Mammary epithelial cell (primary cell): ENCODE results near the gene TMIGD1.

ENCODE experiments used
- EZH2 ChIP-seq: IDR thresholded peaks from 2 replicates; pipeline ENCODE4 v1.6.1; 2012; ENCODE audit warnings: low read length, inconsistent platforms, borderline replicate concordance
- TF ChIP-seq, protein P1 (sequence below), 2 donors: IDR thresholded peaks in 1 of 2; conservative IDR thresholded peaks in 1 of 2; 2 replicates each; pipeline ENCODE4 v1.5.1; 2011 to 2012; ENCODE audit warnings: inconsistent platforms in 2 of 2, low read length in 2 of 2, mild to moderate bottlenecking in 2 of 2, control low read depth in 1 of 2, low read depth in 1 of 2; ENCODE audit not compliant: insufficient read depth in 1 of 2; ENCODE audit errors: extremely low read depth in 1 of 2

DNA sequence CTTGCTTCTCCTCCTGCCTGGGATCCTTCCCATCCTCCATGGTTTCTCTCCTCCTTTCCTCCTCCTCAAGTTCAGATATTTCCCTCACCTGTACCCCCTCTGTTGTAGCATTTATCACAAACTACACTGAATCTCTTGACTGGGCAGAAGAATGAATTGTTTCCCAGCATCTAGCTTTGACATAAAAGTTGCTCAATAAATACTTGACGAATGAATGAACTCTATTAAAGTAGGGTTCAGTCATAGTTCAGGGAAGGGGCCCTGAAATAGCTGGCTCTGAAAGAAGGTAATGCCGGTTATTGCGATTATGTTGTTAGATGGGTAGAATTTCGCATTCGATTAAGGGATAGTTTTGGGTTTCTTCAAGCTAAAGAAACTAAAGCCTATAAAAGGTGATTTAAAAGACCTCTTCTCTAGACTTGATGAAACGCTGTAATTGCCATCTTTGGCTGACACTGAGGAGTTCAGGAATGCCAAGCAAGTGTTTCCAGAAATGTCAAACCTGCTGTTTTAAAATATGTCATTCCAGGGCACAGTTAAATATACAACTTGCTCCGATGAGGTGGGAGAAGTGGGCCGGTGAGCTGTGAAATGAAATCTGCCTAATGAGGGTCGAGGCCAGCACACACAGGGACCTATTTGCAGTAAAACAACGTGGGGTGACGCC, 43.9 kb upstream of the TMIGD1 start:
- TF ChIP-seq EZH2: no peak
- TF ChIP-seq, protein P1, sequence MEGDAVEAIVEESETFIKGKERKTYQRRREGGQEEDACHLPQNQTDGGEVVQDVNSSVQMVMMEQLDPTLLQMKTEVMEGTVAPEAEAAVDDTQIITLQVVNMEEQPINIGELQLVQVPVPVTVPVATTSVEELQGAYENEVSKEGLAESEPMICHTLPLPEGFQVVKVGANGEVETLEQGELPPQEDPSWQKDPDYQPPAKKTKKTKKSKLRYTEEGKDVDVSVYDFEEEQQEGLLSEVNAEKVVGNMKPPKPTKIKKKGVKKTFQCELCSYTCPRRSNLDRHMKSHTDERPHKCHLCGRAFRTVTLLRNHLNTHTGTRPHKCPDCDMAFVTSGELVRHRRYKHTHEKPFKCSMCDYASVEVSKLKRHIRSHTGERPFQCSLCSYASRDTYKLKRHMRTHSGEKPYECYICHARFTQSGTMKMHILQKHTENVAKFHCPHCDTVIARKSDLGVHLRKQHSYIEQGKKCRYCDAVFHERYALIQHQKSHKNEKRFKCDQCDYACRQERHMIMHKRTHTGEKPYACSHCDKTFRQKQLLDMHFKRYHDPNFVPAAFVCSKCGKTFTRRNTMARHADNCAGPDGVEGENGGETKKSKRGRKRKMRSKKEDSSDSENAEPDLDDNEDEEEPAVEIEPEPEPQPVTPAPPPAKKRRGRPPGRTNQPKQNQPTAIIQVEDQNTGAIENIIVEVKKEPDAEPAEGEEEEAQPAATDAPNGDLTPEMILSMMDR (conservative IDR thresholded peaks at IDR 0.05 in 1 of 2, IDR thresholded peaks at IDR 0.05 in 1 of 2; ENCODE audit: extremely low read depth in 1 of 2, insufficient read depth in 1 of 2, low read depth in 1 of 2, low read length in 2 of 2): no peak
